K562 (cell line): ENCODE results near the gene KCNMB3. TPM values are rescaled to one million over a fixed set of nuclear protein-coding genes. Genes with fewer than 3 reads are reported as not detected.

Experiments
- CTBP1 ChIP-seq: fragments of 450-650 bp; IDR thresholded peaks from 2 replicates; pipeline ENCODE4 v1.6.1; 2016; ENCODE audit warnings: borderline replicate concordance
- ELF1 ChIP-seq: fragments of 200-800 bp; sonication (Bioruptor generic); IDR thresholded peaks from 2 replicates; pipeline ENCODE4 v1.6.1; 2016; ENCODE audit warnings: missing genetic modification characterization, missing compliant biosample characterization
- ELF2 ChIP-seq: fragments of 250-450 bp; sonication (Bioruptor Pico); IDR thresholded peaks from 2 replicates; pipeline ENCODE4 v1.5.0; 2021; ENCODE audit warnings: mild to moderate bottlenecking
- HMGN3 ChIP-seq: IDR thresholded peaks from 2 replicates; pipeline ENCODE4 v1.6.1; 2011; ENCODE audit warnings: borderline replicate concordance, low read depth, mild to moderate bottlenecking, mixed read lengths, low read length; ENCODE audit not compliant: insufficient read length; ENCODE audit errors: extremely low read depth
- L3MBTL2 ChIP-seq: fragments of 450-650 bp; IDR thresholded peaks from 2 replicates; pipeline ENCODE4 v1.6.1; 2016; ENCODE audit warnings: mild to moderate bottlenecking, moderate library complexity
- POLR2A ChIP-seq: fragments of 450-650 bp; conservative IDR thresholded peaks from 2 replicates; pipeline ENCODE4 v1.6.1; 2016
- POLR2AphosphoS2 ChIP-seq: IDR thresholded peaks from 2 replicates; pipeline ENCODE4 v1.6.1; 2012; ENCODE audit warnings: low read length, improper control_type of control experiment
- POLR2AphosphoS5 ChIP-seq: IDR thresholded peaks from 2 replicates; pipeline ENCODE4 v1.6.1; 2011; ENCODE audit warnings: mild to moderate bottlenecking, low read depth, low read length, moderate library complexity; ENCODE audit not compliant: control insufficient read depth, insufficient read depth
- PPARD ChIP-seq: fragments of 250-450 bp; sonication (Bioruptor Pico); IDR thresholded peaks from 2 replicates; pipeline ENCODE4 v1.8.0; 2022; ENCODE audit warnings: inconsistent platforms, mild to moderate bottlenecking, moderate library complexity
- SFPQ ChIP-seq: fragments of 200-400 bp; formaldehyde crosslinking; IDR thresholded peaks from 2 replicates; pipeline ENCODE4 v1.6.1; 2017; ENCODE audit warnings: mild to moderate bottlenecking, low read depth, low read length, moderate library complexity
- SIN3B ChIP-seq: fragments of 450-650 bp; IDR thresholded peaks from 2 replicates; pipeline ENCODE4 v1.6.1; 2017; ENCODE audit warnings: low read depth, mild to moderate bottlenecking, moderate library complexity
- SP2 ChIP-seq: IDR thresholded peaks from 2 replicates; pipeline ENCODE4 v1.6.1; 2011; ENCODE audit warnings: mild to moderate bottlenecking, low read depth, low read length, moderate library complexity; ENCODE audit not compliant: poor library complexity, severe bottlenecking; ENCODE audit errors: extremely low read depth
- TEAD1 ChIP-seq, 2 experiments: fragments of 450-650 bp in 1 of 2; sonication (generic) in 1 of 2; formaldehyde crosslinking; IDR thresholded peaks; 2 replicates each; pipeline versions ENCODE4 v1.4.0 to v1.8.0; 2020 to 2022; ENCODE audit warnings: mild to moderate bottlenecking in 2 of 2, missing genetic modification reagents in 1 of 2
- TEAD4 ChIP-seq, 2 experiments: sonication (generic) in 1 of 2; formaldehyde crosslinking in 1 of 2; IDR thresholded peaks; 2 replicates each; pipeline versions ENCODE4 v1.6.1 to v1.8.0; 2012 to 2022; ENCODE audit warnings: borderline replicate concordance in 1 of 2, inconsistent platforms in 1 of 2, low read length in 1 of 2, mild to moderate bottlenecking in 1 of 2, missing genetic modification reagents in 1 of 2
- ZBTB5 ChIP-seq: fragments of 450-650 bp; IDR thresholded peaks from 2 replicates; pipeline ENCODE4 v1.6.1; 2017; ENCODE audit warnings: antibody characterized with exemption
- ZNF311 ChIP-seq: fragments of 250-450 bp; sonication (Bioruptor Pico); IDR thresholded peaks from 2 replicates; pipeline ENCODE4 v1.4.0; 2020; ENCODE audit warnings: mild to moderate bottlenecking, moderate library complexity
- ZNF395 ChIP-seq: fragments of 200-800 bp; sonication (Bioruptor generic); IDR thresholded peaks from 2 replicates; pipeline ENCODE4 v1.6.1; 2017; ENCODE audit warnings: missing genetic modification characterization, missing compliant biosample characterization
- ZNF639 ChIP-seq, 2 experiments: fragments of 200-800 bp in 1 of 2; sonication (Bioruptor generic) in 1 of 2; sonication (generic) in 1 of 2; formaldehyde crosslinking in 1 of 2; IDR thresholded peaks in 1 of 2; conservative IDR thresholded peaks in 1 of 2; 2 replicates each; pipeline versions ENCODE4 v1.5.0 to v1.6.1; 2016 to 2020; ENCODE audit warnings: missing compliant biosample characterization in 1 of 2, missing genetic modification characterization in 1 of 2, missing genetic modification reagents in 1 of 2
- polyA plus RNA-seq, 8 experiments: library from polyadenylated mRNA; depleted of rRNA in 4 of 8; stranded (reverse) in 5 of 8; unstranded in 3 of 8; fragments of >200 nt; fragmentation: Nextera tagmentation in 2 of 8; fragmentation: Illumina TruSeq in 1 of 8; extraction: Ambion mirVana in 2 of 8; extraction: Trizol in 1 of 8; gene quantifications; 2 replicates each; pipeline versions ENCODE4 v1.2.1 to v1.2.3, GENCODE V29; 2011 to 2014; ENCODE audit warnings: inconsistent platforms in 1 of 8, missing spikeins in 1 of 8
- total RNA-seq, 7 experiments: library from RNA; depleted of rRNA in 6 of 7; stranded (reverse); fragments of >200 nt in 6 of 7; fragmentation: Illumina TruSeq in 2 of 7; extraction: Trizol in 2 of 7; gene quantifications; 2 replicates each; pipeline versions ENCODE4 v1.2.1 to v1.2.3, GENCODE V29; 2011 to 2021; ENCODE audit warnings: low replicate concordance in 1 of 7

Gene KCNMB3
- total and polyA plus RNA-seq, 9 of the 15 experiments (the other 6 are each of a cell fraction or from before 2014, with no cell fraction given), result 7.0 to 21.1 (median 14.3) TPM

GRCh38 chr3:179260949-179261765 is 10.2 kb upstream of the KCNMB3 start (continued):
- TF ChIP-seq ZNF395 (CRISPR knock-in tag) (peak; percentile 46; the same call in 1 of the 2 replicates), CTBP1 (peak; percentile 53; the same call in 1 of the 2 replicates), ZBTB5 (no peak), POLR2A (peak; percentile 69; the same call in 1 of the 2 replicates), HMGN3 (peak; percentile 60), L3MBTL2 (peak; percentile 93), ZNF311 (peak; percentile 75), ZNF639 (CRISPR knock-in tag; conservative IDR thresholded peaks at IDR 0.05 in 1 of 2, IDR thresholded peaks at IDR 0.05 in 1 of 2) (peak in 1 of 2 experiments; percentile 71; a peak in 1 of 4 replicates), ELF1 (peak; percentile 89), PPARD (CRISPR knock-in tag) (no peak), TEAD1 (CRISPR knock-in tag; IDR thresholded peaks at IDR 0.05) (no peak), POLR2AphosphoS2 (no peak), SIN3B (peak; percentile 59; the same call in 1 of the 2 replicates), ELF2 (CRISPR knock-in tag) (0 out of 2 replicates have a peak, but pooled peaks have one; percentile 39), TEAD4 (IDR thresholded peaks at IDR 0.05; ENCODE audit: low read length) (peak; percentile 18; the same call in 1 of the 2 replicates), TEAD4 (CRISPR knock-in tag; IDR thresholded peaks at IDR 0.05; ENCODE audit: borderline replicate concordance) (no peak), SP2 (no peak), POLR2AphosphoS5 (peak; percentile 79; the same call in 1 of the 2 replicates), SFPQ (no peak)
